GM18867 (cell line): Measurements from ENCODE around the gene THRB.
A peak's percentile ranks its signal among the peaks of the same experiment; 100 is the strongest.

Source experiments
- ATAC-seq: cut with Tn5 transposase; IDR thresholded peaks from one replicate; pipeline ENCODE4 v1.9.1; 2021; ENCODE audit warnings: mild to moderate bottlenecking, moderate library complexity; ENCODE audit not compliant: unreplicated experiment

The THRB gene

GRCh38 chr3:24273491-24273890 is 221.2 kb downstream of the THRB start:
- ATAC-seq = no peak

GRCh38 chr3:24272875-24273274 is 221.8 kb downstream of the THRB start:
- no peak for ATAC-seq

- ATAC-seq = no peak
Observed at GRCh38 chr3:24272408-24272807, 222.2 kb downstream of the THRB start.

DNA sequence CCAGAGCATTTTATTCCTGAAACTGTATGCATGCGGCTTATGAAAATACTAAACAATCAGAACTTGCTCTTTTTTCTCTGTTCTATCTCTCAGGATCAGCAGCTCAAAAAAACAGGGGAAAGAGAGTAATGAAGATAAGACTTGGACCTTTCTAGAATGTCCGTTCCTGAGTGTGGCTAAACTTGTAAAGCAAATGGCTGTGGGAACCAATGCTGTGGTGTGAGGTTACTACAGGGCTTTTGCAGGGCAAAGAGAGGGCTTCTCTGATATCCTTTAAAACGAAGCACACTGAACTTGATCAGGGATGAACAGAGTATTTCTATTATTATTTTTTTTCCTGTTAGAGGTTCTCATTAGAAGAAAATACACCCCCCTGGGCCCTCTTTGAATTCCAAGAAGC is 223.4 kb downstream of the THRB start:
- no peak for ATAC-seq

DNA sequence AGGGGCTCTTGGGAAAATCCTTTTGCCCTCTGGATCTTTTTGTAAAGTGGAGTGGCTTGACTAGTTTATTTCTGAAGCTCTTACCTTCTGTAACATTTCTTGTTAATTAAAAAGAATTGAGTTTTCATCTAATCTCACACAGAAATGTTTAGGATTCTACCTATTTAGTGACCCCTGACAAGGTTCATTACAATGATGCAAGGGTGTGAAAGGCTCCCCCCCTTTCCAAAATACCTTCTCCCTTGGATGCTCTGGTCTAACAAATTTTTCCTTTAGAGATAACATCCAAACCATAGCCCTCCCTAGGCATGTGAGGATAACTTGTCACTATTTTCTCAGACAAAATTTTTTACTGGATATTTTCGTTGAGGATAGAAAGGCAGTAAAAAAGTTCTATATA is 223.9 kb downstream of the THRB start:
- ATAC-seq = no peak

DNA sequence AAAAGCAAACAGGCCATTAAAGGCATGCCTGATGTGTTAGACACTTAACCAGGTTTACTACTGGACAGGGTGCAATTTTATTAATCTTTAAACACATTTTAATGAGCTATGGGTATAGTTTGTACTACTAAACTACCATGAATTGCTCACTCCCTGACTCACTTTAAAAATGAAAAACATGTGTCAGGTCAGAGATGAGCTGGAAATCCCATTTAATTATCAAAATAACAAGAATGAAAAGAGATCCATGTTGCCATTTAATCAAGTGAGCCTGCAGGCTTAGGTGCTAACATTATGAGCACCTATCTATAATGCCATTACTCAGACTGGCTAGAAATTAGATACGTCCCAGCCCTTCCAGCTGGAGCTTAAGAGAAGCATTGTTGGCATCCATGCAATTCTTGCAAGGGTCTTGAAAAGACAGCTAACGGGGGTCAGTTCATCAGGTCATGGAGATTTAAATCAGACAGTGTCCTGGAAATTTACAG is 224.4 kb downstream of the THRB start:
- ATAC-seq = no peak

DNA sequence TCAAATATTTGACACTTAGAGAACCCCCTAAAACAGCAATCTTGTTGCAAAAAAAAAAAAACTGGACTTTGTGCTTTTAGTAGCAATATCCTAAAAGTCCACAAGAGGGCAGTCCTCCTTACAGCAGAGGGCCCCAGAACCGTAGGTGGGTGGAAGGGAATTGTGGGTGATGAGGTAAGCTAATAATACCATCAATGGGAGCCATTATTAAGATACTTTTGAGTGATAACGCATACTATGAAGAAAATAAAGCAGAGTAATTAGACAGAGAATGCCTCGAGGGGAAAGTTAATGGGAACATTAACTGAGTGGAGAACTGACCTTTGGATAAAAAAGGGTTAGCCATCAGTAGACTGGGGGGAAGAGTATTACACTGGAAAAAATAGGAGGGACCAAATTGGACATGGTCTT is 229.9 kb downstream of the THRB start:
- ATAC-seq = peak; percentile 71

DNA sequence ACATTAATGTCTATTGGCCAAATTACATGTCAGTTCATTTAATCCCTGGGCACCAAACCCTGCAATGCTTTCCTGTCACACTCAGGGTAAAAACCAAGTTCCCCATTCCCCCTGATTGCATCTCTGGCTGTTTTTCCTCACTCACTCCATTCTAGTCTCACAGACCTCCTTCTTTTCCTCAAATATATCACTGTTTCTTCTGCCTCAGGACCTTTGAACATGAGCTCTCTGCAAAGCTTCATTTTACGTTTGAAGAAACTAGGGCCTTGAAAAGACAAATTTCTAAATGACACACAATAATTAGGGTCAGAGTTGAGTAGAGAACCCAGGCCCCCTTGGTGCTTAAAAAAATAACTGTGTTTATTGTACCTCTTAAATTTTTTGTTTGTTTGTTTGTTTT is 230.6 kb downstream of the THRB start:
- ATAC-seq = no peak

DNA sequence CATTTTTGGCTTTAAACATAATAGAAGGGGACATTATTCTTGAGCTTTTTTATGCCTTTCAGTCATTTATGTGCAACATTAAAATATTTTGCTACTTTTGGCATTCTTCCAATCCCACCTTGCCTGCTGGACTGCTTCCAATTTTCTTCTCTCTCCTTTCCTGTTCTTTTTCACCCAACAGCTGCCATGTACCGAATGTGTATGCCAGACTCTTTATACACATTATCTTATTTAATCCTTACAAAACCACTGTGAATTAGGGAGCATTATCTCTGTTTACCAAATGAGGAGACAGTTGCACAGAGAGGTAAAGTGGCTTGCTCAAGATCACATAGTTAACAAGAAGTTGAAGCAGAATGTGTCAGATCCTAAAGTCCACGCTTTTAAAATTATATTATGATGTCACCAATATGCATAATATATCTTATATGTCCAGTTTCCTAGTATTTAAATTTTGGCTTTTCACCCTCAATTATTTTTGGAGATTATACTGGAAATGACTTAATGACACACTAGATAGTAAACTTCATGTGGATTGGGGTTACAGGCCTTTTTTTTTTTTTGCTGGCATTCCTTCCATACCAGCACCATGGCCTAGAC is 231.5 kb downstream of the THRB start:
- no peak for ATAC-seq

DNA sequence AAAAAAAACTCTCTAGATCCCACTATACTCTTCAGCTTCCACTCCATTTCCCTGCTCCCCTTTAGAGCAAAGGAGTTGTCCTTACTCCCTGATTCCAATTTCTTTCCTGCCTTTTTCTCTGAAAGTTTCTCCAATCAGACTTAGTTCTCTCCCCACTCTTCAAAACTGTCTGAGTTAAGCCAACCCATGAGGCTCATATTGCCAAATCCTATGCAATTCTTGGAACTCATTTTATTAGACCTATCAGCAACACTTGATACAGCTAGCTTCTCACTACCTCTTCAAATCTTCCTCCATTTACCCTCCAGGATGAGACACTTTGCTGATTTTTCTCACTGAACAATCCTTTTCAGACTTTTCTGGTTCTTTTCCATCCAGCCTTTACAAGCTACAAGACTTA is 233.1 kb downstream of the THRB start:
- ATAC-seq = no peak

GRCh38 chr3:24259901-24260512 is 234.6 kb downstream of the THRB start:
- peak; percentile 87 for ATAC-seq

DNA sequence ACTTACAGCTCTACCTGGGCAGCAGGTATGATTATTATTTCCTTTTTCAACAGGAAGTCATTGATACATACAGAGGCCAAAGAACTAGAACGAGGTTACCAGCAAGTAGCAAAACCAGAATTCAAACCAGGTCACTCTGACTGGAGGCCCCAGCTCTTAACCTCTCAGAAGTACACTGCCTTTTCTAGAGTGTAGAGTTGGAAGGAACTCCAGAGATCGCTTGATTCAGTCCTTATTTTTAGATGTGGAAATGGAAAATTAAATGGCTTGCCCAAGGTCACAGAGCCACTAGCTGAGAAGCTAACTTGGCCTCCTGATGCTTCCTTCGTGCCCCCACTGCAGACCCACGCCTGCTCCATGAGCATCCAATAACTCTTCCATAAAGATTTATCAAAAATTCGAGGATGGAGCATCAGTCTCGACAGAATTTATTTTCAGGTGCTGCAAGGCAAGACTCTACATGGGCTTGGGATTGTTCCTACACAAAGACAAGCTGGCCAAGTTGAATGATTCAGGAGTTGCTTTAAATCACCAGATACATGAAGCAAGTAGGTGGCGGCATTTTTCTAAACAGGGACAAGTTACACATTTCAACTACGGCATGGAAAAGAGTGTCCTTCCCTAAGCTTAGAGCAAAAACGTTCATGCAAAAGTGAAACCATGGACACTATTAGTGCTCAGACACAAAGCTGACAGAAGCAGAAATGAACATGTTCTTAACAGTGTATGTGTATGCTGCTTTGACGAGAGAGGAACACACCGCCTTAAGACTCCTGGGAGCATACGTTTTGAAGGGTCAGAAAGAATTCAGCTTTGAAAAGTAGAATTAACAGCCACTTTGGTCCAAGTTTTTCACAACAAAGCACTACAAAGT is 235.7 kb downstream of the THRB start:
- ATAC-seq = no peak

- no peak for ATAC-seq
Observed at GRCh38 chr3:24258260-24258659, 236.4 kb downstream of the THRB start.

DNA sequence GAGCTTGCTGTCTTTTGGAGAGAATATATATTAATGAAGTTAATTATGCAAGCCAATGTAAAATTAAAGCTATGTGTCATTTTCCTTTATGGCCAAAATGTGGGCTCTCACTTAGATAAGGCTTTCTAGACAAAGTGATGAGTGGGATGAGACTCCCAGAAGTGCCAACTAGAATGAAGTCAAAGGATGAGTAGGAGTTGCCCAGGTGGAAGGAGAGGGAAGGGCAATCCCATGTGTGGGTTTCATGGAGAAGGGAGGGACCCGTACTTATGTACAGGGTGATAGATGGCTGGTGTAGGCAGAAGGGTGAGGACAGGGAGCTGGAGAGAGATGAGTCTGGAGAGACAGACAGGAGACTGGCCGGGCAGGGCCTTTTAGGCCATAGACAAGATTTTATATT is 239.2 kb downstream of the THRB start:
- ATAC-seq = no peak

GRCh38 chr3:24254649-24255048 is 240.0 kb downstream of the THRB start:
- ATAC-seq = no peak

GRCh38 chr3:24253336-24253735 is 241.3 kb downstream of the THRB start:
- no peak for ATAC-seq

DNA sequence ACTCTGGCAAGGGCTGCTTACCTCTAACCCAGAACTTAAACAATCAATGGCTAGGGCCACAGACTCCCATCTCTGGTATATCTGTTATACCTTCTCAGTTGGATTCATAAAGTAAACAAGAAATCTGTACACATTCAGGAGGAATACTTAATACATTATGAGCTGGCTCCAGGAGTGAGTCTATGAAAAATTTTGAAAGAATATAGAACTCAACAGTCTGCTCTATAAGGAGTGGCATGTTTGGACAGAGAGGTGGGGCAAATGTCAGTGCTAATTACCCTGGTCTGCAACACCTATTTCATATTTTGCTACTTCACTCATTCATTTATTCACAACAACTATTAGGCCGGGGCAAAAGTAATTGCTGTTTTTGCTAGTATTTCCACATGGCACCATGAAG is 245.1 kb downstream of the THRB start:
- no peak for ATAC-seq

DNA sequence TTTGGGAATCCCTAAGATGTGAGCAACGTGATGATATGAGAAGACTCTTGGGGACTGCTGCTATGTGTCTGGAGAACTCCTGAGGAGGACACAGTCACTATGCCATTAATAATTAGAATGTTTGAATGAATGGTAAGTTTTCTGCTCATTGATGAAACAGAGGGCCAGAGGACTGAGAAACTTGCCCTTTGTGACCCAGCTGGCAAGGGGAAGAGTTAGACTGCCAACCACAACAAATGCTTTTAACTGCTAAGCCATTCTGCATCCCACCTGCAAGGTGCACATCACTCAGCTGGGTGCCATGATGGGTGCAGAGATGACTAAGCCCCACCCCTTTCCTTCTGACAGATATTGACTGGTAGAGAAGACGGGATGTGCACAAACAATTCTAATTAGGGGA is 249.6 kb downstream of the THRB start:
- ATAC-seq = no peak

GRCh38 chr3:24244491-24244890 is 250.2 kb downstream of the THRB start:
- no peak for ATAC-seq

DNA sequence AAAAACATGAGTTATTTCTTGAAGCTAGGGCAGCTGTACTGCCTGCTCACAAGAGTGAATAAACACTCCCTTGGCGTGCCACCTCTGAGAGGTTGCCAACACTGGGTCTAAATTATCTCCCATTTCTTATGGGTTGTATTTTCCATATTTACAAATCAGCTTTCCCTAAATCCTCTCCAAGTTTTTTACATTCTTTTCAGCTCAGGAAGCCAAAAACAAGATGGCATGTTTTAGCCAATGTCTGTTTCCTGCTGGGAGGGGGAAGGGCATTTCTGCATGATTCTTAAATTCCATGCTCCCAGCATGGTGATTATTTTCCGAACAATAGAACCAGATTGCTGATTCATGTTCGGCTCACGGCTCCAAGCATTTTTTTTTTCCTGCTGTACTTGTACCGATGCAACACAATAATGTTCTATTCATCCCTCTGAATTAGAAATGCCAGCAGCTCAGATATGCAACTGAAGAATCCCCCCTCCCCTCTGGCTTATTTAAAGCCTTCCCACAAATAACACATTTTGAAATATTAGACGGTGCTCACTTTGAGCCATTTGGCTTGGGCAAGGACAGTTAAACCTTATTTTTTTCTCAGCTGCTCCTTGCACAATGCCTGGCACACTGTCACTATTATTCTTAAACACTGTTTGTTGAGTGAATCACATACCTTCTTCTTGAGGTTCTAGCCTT is 252.5 kb downstream of the THRB start:
- ATAC-seq = no peak

DNA sequence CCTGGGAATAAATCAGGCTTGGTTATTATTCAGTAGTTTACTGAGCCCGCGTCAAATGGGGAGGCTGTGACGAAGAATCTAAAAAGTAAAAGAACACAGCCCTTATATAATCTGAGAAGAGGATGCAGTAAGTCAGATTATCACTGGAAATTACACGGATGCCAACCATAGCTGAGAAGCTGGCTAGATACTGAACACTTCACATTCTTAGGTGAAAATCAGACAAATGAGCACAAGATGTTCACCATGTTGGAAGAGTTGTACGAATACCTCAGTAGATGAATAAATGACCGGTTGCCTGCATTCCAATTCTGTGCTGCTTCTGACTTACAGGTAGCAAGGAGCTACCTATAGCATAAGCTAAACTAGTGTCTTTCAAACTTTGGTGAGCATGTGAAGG is 254.3 kb downstream of the THRB start:
- no peak for ATAC-seq
